Dermis lymphatic vessel endothelial cell (primary cell): ENCODE data around the gene EEF1A2. TPM values are rescaled to one million over a fixed set of nuclear protein-coding genes. Genes with fewer than 3 reads are reported as not detected.

ENCODE experiments used
- total RNA-seq: library from RNA; depleted of rRNA; stranded (reverse); fragments of >200 nt; gene quantifications from 2 replicates; pipeline ENCODE4 v1.2.1, GENCODE V29; 2014

Gene EEF1A2
- 5.8 and 7.9 TPM in 2 replicates for total RNA-seq

GRCh38 chr20:63498960-63499337, at the start of gene EEF1A2:
EEF1A2 (minus strand) TSS chr20:63499083; CDS start chr20:63497763, 1,320 bp downstream.

GRCh38 chr20:63547725-63548480, 49.0 kb upstream of the EEF1A2 start, which contains the start of gene SRMS:
SRMS (minus strand) TSS chr20:63547749; CDS start chr20:63547463, 286 bp downstream.

GRCh38 chr20:63536997-63537524, 38.2 kb upstream of the EEF1A2 start, which contains the start of gene PTK6:
PTK6 (minus strand) TSS chr20:63537376; CDS start chr20:63537314, 62 bp downstream.

GRCh38 chr20:63520504-63520933, 21.6 kb upstream of the EEF1A2 start, which contains the start of gene PPDPF:
PPDPF (plus strand) TSS chr20:63520765; CDS start chr20:63521309, 544 bp downstream.

GRCh38 chr20:63471981-63472831, 26.7 kb downstream of the EEF1A2 start, which contains the start of gene KCNQ2:
KCNQ2 (minus strand) TSS chr20:63472655; CDS start chr20:63472463, 192 bp downstream.

Other genes starting within 250 kb of the EEF1A2 start
- gene NKAIN4, start 244.6 kb downstream of the EEF1A2 start, total RNA-seq, result not detected in 2 replicates
- gene ARFGAP1, start 226.3 kb downstream of the EEF1A2 start, total RNA-seq, result 35.5 and 35.9 TPM in 2 replicates
- not detected in 2 replicates for gene COL20A1, start 205.9 kb downstream of the EEF1A2 start, total RNA-seq
- gene CHRNA4, start 137.7 kb downstream of the EEF1A2 start, total RNA-seq, result 0.09 TPM in 1 of 2 replicates, not detected in the other
- not detected in 2 replicates for gene KCNQ2, start 26.4 kb downstream of the EEF1A2 start, total RNA-seq
- 13.2 and 14.0 TPM in 2 replicates for gene PPDPF, start 21.7 kb upstream of the EEF1A2 start, total RNA-seq
- gene PTK6, start 38.3 kb upstream of the EEF1A2 start, total RNA-seq, result under 0.01 TPM in 1 of 2 replicates, not detected in the other
- not detected in 2 replicates for gene SRMS, start 48.7 kb upstream of the EEF1A2 start, total RNA-seq
- gene FNDC11, start 55.1 kb upstream of the EEF1A2 start, total RNA-seq, result 1.2 and 2.1 TPM in 2 replicates
- 22.0 and 26.4 TPM in 2 replicates for gene HELZ2, start 75.2 kb upstream of the EEF1A2 start, total RNA-seq
- gene GMEB2, start 128.0 kb upstream of the EEF1A2 start, total RNA-seq, result 6.0 and 6.9 TPM in 2 replicates
- 0.43 and 0.76 TPM in 2 replicates for gene STMN3, start 154.3 kb upstream of the EEF1A2 start, total RNA-seq
- gene RTEL1, start 159.2 kb upstream of the EEF1A2 start, total RNA-seq, result 4.7 and 5.6 TPM in 2 replicates
- gene TNFRSF6B, start 197.6 kb upstream of the EEF1A2 start, total RNA-seq, result 1.3 and 1.8 TPM in 2 replicates
- 27.6 and 35.8 TPM in 2 replicates for gene ARFRP1, start 208.9 kb upstream of the EEF1A2 start, total RNA-seq
- 14.4 and 14.6 TPM in 2 replicates for gene ZGPAT, start 209.0 kb upstream of the EEF1A2 start, total RNA-seq
- 0.86 and 0.87 TPM in 2 replicates for gene LIME1, start 237.6 kb upstream of the EEF1A2 start, total RNA-seq
- 5.5 and 6.4 TPM in 2 replicates for gene SLC2A4RG, start 240.7 kb upstream of the EEF1A2 start, total RNA-seq